GM21423 (cell line): ENCODE results near the gene DGKA.
"Not testable (repeated sequence)": the region's sequence is repeated elsewhere in the genome, so short reads cannot be mapped to it uniquely, and the experiment has no call there.

Experiments
- ATAC-seq: cut with Tn5 transposase; IDR thresholded peaks from one replicate; pipeline ENCODE4 v1.9.1; 2021; ENCODE audit warnings: mild to moderate bottlenecking, moderate library complexity; ENCODE audit not compliant: unreplicated experiment

The DGKA gene

GRCh38 chr12:55930771-55931316 is at the start of gene DGKA:
DGKA (plus strand) TSS chr12:55931162; CDS start chr12:55936504, 5,342 bp downstream.
- no peak for ATAC-seq

DNA sequence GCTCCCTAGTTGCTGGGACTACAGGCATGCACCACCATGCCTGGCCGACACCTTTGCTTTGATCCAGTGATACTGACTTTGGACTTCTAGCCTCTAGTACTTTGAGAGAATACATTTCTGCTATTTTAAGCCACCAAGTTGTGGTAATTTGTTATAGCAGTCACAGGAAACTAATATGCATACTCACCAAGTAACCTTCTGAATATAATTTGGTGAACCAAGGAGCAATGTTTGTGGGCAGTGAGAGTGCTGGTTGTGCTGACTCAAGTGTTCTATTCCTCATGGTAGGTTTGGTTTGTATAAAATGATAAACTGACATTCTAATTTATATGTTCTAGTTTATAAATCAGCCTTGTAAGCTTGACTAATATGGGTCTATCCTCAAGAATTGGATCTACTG is 45.8 kb upstream of the DGKA start:
- ATAC-seq: no peak

DNA sequence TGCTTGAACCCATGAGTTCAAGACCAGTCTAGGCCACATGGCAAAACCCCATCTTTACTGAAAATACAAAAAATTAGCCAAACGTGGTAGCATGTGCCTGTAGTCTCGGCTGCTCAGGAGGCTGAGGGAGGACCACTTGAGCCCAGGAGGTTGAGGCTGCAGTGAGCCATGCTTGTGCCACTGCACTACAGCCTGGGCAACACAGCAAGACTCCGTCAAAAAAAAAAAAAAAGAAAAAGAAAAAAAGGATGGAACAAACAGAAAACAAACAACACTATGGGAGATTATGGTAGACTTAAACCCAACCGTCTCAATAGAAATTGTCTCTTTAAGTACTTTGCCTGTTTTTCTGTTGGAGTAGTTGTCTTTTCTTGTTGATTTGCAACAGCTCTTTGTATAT is 39.7 kb upstream of the DGKA start:
- ATAC-seq: no peak

DNA sequence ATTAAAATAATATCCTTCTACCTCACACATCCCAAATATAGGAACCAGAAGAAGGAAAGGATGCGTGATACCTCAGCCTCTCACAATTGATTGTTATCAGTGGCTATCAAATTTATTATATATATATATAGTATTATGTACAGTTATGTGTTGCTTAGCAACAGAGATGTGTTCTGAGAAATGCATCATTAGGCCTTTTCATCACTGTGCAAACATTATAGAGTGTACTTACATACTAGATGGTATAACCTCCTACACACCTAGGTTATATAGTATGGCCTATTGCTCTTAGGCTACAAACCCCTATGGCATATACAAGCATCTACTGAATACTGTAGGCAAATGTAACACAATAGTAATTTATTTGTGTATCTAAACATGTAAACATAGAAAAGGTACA is 37.2 kb upstream of the DGKA start:
- no peak for ATAC-seq

DNA sequence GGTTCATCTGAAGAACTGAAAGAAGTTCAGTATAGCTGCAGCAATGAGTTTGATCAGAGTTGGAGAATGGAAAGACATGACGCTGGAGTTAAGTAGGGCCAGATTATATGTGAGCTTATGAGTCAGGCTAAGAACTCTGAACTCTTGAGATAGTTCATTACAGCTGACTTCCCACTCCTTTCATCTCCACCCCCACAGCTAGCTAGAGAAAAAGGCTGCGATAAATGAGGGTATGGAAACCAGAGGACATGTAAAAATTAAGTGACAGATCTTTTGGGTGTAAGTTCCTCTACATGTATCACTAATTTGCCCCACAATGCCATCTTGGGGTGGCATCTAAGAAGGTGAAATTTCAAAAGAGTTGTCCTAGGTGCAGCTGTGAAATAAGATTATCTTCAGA is 31.9 kb upstream of the DGKA start:
- ATAC-seq: no peak

DNA sequence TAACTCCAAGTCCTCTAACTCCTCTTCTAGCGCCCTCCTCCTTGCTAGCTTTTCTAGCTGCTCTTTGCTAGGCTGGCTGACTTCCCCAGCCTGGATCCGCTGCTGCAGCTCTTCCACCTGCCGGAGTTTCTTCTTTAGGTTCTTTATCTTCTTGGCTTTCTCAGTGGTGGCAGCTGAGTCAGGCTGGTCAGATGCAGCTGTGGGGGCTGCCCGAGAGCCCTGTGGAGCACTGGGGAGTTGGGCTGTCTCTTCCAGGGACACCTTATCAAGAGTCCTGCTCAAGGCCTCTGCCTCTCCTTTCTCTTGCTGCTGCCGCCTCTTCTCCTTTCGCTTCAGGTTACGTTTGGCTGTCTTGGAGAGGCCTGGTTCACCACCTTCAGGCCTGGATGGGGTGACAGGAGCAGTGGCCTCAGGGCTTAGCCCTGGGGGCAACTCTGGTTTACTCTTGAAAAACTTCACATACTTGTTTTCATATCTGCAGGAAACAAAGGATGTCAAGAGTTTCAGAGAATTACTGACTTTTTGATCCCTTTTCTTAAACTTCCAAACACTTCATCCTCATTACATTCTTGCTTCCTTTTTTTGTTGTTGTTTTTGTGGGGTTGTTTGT is 29.0 kb upstream of the DGKA start:
- ATAC-seq: no peak

DNA sequence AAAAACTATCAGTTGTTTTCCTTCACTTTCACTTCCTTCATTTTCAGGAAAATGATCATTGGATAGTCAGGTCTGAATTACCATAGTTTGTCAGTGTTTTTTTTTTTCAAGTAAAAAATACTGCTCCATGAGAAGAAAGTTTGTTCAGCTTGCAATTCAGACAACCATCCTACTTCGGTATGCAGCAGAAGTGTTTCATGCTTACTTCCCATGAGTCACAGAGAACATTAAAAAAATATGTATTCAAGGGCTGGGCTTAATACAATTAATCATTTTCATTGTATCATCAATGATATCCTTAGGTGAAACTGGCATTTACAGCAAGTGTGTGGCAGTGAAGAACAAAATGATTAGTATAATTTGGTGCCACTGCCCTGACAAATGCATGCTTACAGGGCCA is 24.9 kb upstream of the DGKA start:
- no peak for ATAC-seq

DNA sequence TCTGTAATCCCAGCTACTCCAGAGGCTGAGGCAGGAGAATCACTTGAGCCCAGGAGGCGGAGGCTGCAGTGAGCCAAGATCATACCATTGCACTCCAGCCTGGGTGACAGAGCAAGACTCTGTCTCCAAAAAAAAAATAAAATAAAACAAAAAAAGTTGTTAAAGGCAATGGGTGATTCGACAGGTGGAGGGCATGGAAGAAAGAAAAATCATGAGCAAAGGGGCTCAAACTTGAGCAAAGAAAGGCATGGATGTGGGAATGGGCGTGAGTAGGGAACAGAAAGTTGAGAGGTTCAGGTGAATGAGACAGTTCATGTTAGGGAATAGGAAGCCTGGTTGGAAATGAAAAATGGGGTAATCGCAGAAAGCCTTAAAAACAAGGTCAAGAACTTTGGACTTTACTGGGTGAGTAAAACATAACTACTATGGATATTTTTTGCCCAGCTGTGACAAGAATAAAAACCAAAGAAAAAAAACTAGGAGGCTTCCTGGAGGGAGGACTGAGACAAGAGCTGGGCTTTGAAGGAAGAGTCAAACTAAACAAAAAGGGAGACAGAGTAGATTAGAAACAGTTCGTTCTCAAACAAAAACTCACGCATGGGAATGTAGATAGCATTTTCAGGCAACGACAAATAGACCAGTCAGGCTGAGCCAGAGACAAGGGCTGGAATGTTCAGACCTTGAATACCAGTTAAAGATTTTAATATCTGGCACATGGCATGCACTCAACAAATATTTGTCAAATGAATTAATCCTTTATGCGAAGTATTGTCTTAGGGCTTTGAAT is 22.0 kb upstream of the DGKA start:
- no peak for ATAC-seq

GRCh38 chr12:55909513-55909884 is 21.5 kb upstream of the DGKA start:
- ATAC-seq: no peak

GRCh38 chr12:55912908-55913307 is 18.1 kb upstream of the DGKA start:
- no peak for ATAC-seq

DNA sequence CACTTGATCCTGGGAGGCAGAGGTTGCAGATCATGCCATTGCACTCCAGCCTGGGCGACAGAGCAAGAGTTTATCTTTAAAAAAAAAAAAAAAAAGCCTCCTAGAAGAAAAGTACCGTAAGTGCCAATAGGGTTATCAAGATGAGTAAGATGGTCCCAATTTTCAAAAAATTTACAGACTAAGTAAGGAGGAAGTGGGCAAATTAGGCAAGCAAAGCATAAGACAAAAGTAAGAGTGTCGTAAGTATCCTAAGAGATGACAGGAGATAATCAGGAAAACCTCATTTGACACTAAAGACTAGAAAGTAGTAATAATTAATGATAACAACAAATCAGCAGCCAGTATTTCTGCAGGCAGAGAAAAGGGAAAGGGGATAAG is 15.5 kb upstream of the DGKA start:
- ATAC-seq: no peak

- not testable (repeated sequence) for ATAC-seq
Measured at GRCh38 chr12:55919032-55919431, 11.9 kb upstream of the DGKA start.

DNA sequence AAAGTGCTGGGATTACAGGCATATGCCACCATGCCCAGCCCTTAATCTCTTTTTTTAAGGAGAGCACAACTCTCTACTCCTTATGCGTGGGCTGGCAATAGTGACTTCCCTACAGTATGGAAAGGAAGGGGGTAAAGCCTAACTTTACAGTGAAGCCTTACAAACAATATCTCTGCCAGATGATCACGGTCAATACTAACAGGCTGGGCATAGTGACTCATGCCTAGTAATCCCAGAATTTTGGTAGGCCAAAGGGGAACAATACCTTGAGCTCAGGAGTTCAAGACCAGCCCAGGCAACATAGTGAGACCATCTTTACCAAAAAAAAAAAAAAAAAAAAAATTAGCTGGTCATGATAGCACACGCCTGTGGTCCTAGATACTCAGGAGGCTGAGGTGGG is 8.8 kb upstream of the DGKA start:
- no peak for ATAC-seq

- ATAC-seq: not testable (repeated sequence)
Measured at GRCh38 chr12:55923648-55924047, 7.3 kb upstream of the DGKA start.

- no peak for ATAC-seq
Measured at GRCh38 chr12:55925371-55925770, 5.6 kb upstream of the DGKA start.

DNA sequence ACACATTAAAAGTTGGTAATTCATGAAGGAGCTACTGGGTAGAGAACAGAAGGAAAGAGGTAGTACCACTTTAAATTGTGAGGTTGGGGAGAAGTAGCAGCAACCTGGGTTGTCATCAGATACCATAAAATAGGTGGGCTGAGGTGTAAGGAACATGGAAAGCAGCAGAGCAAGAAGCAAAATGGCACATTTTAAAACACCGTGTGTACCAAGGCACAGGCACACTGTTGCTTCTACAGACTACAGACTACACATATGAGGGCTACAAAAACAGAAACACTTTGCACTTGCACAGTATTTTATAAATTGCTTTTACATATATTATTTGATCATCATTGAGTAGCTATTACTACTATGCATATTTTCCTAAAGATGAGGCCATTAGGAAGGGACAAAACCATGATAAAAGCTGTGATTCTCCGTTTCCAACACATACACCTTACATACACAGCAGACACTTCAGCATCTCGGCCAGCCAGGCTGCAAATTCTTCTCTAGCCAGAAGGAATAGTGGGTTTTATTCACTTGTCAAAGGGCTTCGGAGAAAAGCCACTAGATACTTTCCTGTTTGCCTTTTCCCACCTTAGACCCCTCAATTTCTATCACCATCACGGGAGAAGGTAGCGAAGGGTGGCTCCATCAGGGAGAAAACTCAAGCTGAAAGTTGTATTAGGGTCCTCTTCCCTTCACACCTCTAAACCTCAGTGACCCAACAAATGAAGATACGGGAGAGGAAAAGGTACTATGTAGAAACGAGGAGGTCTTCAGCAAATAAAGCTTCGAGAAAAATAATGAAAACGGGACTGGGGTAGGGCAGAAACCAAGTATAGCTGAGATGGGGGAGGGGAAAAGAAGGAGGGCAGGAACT is 4.9 kb upstream of the DGKA start:
- no peak for ATAC-seq

DNA sequence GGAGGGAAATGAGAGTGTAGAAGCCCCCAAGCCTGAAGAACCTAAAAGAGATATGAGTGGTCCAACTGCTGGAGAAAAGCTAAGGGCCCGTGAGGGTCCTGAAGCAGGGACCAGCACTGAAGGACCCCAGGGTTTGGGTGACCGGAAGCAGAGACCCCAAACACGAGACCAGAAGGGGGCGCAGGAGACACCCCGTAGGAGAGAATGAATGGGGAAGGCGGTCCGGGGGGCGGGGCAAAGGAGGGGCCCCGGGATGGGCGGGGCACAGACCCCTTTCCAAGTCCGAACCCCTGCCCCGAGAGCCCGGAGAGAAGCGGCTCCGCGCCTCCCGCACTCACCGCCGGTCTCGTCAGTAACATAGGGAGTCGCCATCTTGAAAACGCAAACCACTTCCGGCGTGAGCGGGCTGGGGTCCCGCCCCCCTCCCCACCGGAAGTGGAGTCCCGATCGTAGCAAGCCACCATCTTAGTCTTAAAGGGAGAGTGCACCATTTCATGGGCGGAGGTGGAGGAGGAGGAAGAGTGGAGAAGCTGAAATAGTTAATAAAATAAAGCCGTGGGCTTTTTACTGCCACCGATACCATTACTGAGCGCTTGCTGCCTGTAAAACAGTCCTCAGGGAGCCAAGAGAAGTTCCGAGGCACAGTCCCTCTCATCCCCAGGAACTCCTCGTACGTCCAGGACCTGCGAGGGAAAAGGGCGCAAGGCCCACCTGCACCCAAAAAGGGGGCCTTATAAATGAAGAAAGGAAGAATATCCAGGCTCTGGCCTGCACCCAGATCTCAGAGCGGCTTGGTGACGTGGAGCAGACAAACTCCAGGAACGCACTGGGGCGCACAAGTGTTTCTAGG is 4.0 kb upstream of the DGKA start:
- peak; percentile 35 for ATAC-seq

- peak; percentile 30 for ATAC-seq
Measured at GRCh38 chr12:55927588-55928502, 3.1 kb upstream of the DGKA start, which contains the start of gene PYM1. PYM1 (minus strand) TSS chr12:55927894; CDS start chr12:55927761, 133 bp downstream.

- peak; percentile 34 for ATAC-seq
Measured at GRCh38 chr12:55929306-55929791, 1.6 kb upstream of the DGKA start.
